GM19035 (cell line): ENCODE data around the gene SLC6A12.
"Not testable (repeated sequence)": the region's sequence is repeated elsewhere in the genome, so short reads cannot be mapped to it uniquely, and the experiment has no call there.

ENCODE experiments used
- ATAC-seq: cut with Tn5 transposase; IDR thresholded peaks from one replicate; pipeline ENCODE4 v1.9.1; 2021; ENCODE audit not compliant: unreplicated experiment

Gene SLC6A12

GRCh38 chr12:235967-236366, 22.0 kb upstream of the SLC6A12 start:
- not testable (repeated sequence) for ATAC-seq

- no peak for ATAC-seq
These were observed 21.0 kb upstream of the SLC6A12 start for GRCh38 chr12:234891-235415.

GRCh38 chr12:234019-234418, 20.1 kb upstream of the SLC6A12 start:
- no peak for ATAC-seq

- ATAC-seq: no peak
These were observed 19.6 kb upstream of the SLC6A12 start for GRCh38 chr12:233615-233968.

- ATAC-seq: no peak
These were observed 19.0 kb upstream of the SLC6A12 start for GRCh38 chr12:232731-233614.

- ATAC-seq: no peak
These were observed 17.1 kb upstream of the SLC6A12 start for GRCh38 chr12:230925-231671.

- no peak for ATAC-seq
These were observed 15.7 kb upstream of the SLC6A12 start for GRCh38 chr12:229441-230191.

- ATAC-seq: no peak
These were observed 14.9 kb upstream of the SLC6A12 start for GRCh38 chr12:228846-229200.

- ATAC-seq: no peak
These were observed 14.2 kb upstream of the SLC6A12 start for GRCh38 chr12:227923-228845.

- ATAC-seq: no peak
These were observed 13.4 kb upstream of the SLC6A12 start for GRCh38 chr12:227286-227915.

DNA sequence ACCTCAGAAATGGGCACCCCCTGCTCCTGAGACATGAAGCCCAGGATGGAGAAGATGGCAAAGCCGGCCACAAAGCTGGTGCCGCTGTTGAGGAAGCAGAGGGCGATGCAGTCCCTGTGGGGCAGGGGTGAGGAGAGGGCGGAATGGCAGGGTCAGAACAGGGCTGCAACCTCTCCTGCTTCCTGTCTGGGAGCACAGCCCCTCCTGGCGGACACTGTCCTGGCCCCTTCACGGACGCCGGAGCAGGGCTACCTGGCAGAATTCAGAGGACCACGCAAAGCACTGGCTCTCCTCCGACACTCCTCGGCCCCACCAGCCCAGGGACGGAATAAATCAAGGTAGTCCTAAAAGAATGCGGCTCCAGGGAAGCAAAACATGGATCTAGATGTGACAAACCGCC, 12.4 kb upstream of the SLC6A12 start:
- no peak for ATAC-seq

GRCh38 chr12:225012-225411, 11.1 kb upstream of the SLC6A12 start:
- no peak for ATAC-seq

DNA sequence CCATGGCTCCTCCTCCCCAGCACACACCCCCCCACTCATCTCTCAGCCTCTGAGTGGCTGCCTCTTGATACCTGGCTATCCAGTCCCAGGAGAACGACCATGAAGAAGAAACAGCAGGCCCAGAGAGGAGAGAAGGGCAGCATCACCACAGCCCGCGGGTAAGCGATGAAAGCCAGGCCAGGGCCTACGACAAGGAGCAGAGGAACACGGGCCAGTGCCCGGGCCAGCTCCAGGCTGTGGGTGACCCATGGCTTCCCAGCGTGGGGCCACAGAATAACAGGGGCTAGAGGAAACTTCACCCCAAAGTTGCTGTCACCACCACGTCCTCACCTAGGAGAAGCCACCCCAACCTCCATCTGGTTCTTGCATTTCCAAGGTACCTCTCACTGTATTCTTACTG, 10.4 kb upstream of the SLC6A12 start:
- ATAC-seq: no peak

- ATAC-seq: no peak
These were observed 9.9 kb upstream of the SLC6A12 start for GRCh38 chr12:223841-224240.

- ATAC-seq: no peak
These were observed 7.8 kb upstream of the SLC6A12 start for GRCh38 chr12:221736-222135.

- no peak for ATAC-seq
These were observed 7.1 kb upstream of the SLC6A12 start for GRCh38 chr12:220946-221550.

GRCh38 chr12:220491-220890, 6.5 kb upstream of the SLC6A12 start:
- no peak for ATAC-seq

- no peak for ATAC-seq
These were observed 6.0 kb upstream of the SLC6A12 start for GRCh38 chr12:219891-220352.
